A172 (cell line): ENCODE measurements around the gene CNTF. TPM values are rescaled to one million over a fixed set of nuclear protein-coding genes. Genes with fewer than 3 reads are reported as not detected.
A peak's percentile ranks its signal among the peaks of the same experiment; 100 is the strongest.

Source experiments
- DNase-seq: peaks from one replicate; pipeline ENCODE4 v3.0.0-alpha.2; 2015; ENCODE audit warnings: low spot score
- total RNA-seq: library from RNA; depleted of rRNA; stranded (reverse); fragments of >200 nt; shearing (Covaris generic); gene quantifications from 2 replicates; pipeline ENCODE4 v1.2.3, GENCODE V29; 2014

Gene CNTF
- total RNA-seq, 1 experiment from 2014 or later = 0.07 TPM

DNA sequence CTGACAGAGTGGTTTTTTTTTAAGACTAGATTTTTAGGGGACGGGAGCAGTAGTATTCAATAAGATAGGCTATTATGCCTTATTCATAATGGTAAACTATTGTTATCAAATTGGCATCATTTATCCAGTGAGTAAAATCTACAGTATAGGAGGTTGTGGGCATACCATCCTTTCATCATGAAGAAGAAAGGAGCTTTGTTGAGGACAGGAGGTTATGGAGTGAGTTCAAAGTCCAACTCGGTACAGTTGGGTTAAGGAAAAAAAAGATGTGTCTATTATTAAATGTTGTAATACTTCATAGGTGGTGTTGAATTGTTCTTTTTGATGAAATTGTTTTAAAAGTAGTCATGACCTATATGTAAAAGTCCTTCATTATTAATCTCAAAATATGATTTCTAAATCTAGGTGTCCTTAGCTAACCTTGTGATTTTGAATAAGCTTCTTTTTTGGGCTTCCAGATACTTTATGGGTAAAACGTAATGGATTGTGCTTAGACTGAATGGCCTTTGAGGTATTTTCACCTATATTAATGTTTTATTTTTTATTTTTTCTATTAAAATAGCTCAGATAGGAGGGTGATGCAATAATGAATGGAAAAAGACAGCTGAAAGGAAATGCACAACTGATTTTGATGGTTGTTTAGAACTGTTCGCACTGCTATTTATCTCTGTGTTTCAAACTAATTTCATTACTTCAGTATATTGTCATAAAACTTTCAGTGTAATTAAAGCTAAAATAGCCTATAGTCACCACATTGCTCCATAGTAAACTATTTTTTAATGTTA, 15.3 kb upstream of the CNTF start:
- DNase-seq = no peak

DNA sequence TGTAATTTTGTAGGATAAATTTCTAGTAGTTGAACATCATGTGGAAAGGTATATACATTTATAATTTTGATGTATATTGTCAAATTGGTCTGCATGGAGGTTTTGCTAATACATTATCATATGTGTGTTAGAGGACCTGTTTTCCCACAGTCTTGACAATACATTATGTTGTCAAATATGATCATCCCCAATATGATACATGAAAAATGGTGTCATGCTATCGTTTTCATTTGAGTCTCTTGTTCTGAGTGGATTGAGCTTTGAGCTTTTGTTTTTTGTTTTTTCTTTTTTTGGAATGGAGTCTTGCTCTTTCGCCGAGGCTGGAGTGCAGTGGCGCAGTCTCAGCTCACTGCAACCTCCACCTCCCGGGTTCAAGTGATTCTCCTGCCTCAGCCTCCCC, 14.1 kb upstream of the CNTF start:
- DNase-seq = no peak

DNA sequence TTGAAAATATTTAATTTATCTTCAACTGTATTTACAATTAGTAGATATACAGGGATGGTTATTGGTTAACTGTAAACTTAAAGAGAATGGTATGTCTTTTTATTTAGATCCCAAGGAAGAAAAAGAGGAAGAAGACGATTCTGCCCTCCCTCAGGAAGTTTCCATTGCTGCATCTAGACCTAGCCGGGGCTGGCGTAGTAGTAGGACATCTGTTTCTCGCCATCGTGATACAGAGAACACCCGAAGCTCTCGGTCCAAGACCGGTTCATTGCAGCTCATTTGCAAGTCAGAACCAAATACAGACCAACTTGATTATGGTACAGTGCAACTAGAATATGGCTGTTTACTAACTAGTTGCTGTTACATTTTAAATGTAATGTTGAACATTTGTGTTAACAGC, 12.7 kb upstream of the CNTF start:
- no peak for DNase-seq

DNA sequence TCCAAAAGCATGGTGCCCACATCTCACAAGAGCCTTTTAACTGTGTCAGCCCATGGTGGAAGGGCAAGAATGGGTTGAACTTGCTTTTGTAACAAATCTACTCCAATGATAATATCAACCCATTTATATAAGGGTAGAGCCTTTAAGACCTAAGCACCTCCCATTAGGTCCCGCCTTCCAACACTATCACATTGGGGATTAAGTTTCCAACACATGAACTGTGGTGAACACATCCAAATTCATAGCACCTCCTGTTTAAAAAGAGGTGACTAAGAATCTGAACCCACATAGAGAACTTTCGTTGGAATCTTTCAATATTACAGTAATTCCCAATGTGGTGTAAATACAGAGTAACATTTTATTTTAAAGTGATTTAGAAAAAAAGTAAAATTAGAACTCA, 9.2 kb upstream of the CNTF start:
- DNase-seq = no peak

DNA sequence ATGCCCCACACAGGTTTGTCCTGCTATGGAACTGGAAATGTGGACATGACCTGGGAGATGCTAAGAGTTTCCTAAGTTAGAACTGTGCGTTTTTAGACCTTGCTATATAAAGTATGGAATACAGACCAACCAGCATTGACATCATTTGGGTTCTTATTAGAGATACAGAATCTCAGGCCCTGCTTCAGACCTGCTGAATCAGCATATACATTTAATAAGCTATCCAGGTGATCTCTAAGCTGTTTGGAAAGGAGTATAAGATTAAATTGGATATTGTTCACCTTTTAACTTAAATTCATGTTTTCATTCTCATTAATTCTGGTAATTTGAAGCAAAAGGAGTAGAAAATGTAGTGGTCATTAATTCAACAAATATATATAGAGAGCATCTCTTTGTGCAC, 6.9 kb upstream of the CNTF start:
- no peak for DNase-seq

DNA sequence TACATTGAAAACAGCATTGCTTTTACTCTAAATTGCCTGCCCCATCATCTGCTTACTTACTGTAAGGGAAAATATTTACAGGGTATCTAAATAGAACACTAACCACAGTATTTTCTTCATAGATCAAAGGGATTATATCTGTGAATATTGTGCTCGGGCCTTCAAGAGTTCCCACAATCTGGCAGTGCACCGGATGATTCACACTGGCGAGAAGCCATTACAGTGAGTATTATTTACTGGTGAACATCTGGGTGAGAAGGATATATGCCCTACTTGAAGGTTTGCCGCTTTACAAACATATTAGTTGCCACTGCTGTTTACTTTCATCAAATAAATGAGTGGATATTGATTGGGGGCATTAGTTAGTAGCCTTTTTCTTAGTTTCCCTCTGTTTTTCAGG, 5.9 kb upstream of the CNTF start:
- peak; percentile 72 for DNase-seq

DNA sequence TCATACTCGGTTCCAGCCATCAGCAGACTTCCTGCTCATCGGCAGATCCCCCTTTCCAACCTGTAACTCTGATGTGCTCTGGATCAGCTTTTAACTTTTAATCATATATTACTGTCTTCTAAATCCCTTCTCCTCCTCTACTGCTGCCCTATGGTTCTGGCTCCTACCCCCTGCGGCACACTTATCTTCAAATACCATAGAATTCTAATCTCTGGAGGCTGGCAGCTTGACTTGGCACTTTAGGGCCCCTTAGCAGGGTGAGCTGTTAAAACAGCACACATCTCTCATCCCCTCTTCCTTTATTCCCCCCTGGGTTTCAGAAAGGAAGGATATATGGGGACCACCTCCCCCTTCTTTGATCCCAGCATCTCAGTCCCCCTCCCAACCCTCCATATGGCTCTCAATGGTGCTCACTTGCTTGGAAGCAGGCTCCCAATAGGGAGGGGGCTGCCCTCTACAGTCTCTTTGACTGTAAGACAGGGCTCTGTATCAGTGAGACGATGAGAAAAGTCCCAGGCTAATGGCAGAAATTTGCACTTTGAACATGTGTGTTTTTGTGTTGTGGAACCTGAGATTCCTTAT, 4.4 kb upstream of the CNTF start:
- DNase-seq = no peak

DNA sequence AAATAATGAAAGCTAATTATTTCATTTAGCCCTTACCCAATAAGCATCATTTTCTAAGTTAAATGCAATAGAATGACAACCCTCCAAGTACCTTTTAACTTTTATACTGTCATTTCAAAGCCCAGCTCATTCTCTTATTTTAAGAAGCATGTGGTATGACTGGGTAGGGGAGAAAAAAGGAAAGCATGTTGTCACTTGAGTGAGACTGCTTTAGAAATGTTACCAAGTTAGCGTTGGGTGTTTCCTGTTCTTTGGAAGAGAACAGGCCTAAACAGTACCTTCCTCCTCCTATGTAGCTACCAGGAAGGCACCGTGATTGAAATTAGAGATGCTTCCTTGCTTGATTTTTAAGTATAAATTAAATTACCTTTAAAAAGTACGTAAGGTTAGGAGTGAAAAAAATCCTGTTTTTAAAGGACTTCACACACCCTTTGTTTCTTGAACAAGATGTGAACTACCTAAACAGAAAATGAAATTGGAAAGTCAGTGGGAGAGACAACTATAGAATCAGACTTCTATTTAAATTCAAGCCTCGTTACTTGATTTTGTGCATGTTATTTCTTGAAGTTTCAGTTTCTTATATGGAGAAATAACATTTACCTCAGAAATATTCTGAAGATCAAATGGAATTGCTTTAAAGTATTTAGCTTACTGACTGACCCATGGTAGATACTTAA, 741 bp upstream of the CNTF start:
- no peak for DNase-seq

DNA sequence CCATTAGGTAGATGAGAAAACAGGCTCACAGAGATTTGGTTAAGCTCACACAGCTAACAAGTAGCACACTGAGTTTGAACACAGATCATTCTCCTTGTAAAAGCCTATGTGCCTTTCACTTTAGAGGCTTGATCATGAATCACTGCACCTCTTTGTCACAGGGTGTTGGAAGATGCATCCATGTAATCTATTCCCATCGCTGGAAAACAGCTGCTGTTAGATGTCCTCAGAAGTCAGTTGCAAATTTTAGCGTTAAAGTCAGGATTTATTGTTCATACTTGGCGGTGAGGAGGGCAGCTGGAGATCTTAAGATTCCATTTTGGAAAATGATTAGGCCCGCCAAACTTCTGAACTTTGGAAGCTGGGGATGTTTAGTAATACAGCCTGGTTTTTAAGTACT, 2.6 kb downstream of the CNTF start:
- no peak for DNase-seq

DNA sequence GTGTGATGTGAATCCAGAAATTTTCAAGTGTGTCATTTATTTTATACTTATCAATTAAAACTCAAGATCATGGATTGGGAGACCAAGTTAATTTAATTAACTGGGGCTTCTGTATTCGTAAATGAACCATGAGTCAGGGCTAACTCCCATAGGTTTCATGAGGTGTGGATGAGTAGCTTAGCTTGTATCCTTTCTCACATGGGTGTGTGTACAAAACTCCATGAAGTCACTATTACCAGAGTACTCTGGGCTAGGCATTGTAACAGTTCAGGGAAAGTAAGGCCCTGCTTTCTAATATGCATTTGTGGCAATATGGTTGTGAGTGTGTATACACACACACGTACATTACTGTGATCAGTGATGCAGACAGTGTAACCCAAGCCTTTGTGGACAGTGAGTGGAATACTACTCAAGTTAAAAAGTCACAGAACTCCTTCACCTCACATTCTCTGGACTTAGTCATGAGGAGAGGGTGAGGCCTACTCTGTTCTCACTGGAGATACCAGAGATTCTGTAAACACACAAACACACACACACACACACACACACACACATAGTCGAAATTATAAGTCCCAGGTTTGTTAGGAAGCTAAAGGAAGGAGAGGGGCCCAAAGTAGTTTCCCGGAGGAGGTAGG, 3.5 kb downstream of the CNTF start:
- no peak for DNase-seq

DNA sequence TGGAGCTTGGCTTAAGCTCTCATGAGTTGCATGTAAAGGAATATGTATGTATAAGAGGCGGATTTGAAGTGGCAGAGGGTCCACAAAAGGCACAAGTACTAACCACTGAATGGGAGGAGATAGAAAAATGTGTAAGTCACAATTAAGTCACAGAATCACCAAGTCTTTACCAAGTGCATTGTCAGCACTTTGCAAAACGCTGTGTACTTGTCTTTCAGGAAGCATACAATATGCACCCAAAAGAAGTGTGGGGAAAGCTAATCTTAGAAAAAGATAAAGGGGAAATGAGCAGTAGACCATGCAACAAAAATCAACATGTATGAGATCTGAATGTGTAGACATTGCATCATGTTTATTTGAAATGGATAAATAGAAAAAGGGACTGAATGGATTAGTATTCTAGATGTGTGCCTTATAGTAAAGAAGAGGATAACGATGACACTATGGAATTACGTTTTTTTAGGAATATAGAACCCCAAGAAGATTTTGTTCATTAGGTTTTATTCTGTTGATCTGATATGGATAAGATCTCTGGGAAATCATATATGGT, 4.5 kb downstream of the CNTF start:
- DNase-seq = no peak

DNA sequence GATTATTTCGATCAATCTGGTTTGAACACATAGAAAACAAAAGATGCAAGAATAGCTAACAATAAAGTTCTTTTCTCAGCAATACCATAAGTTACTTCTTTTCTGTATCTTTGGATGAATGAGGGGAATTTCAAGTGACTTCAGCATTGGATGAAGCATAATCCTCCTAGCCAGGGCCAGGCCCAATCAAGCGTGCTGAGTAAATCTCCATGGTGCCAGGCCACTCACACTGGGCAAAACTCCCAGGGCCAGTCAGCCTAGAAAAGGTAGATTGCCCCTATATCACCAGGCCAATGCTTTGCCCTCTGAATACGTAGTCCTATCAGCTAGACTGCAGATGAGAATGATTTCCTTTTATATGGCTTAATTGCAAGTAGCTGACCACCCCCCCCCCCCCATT, 6.0 kb downstream of the CNTF start:
- no peak for DNase-seq

DNA sequence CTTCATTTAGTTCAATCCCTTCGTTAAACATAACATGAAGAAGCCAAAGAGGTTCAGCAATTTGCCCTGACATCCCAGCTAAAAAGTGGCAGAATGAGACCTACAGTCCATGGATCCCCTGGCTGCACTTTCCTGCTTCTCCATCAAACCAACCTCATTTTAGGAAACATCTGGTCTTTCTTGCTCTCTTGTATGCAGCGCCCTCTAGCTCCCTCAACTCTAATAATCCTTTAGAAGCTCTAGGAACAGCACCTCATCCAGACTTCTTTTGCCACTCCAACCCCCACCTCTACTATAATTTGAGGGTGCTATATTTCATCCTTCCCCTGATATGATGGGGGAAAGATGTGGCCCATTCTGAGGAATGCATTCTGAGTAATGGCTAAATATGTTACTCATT, 7.4 kb downstream of the CNTF start:
- DNase-seq = peak; percentile 23

DNA sequence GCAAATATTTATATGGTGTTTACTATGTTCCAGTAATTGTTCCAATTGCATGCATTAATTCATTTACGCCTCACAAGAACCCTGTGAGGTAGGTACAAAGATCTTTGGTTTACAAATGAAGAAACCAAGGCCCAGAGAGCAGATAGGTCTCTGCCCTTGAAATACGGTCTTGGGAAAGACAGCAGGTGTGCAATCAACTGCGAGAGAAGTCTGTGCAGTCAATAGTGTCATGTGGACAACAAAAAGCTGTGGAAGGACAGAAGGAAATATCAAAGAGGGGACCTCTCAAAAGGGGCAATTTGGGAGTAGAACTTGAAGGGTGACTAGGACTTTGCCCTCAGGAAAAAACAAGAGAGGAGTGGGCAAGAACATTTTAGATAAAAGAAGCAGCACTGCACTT, 8.9 kb downstream of the CNTF start:
- no peak for DNase-seq

DNA sequence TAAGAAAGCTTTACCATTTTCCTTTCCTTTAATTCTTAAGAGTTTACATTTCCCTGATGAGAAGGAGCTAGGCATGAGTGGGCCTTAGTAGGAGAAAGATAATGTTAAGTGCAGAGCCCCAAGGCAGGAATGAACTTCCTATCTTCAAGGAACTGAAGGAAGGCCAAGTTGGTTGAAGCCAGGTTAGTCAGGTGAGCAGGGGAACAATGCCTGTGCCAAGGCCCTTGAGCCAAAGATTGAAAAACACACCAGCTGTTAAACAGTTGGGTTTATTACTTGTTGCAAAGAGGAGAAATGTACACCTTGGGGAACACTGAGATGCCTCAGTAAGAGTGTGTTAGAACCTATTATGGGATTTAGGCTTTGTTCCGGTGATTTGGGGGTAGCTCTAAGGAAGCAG, 10.0 kb downstream of the CNTF start:
- DNase-seq = no peak

DNA sequence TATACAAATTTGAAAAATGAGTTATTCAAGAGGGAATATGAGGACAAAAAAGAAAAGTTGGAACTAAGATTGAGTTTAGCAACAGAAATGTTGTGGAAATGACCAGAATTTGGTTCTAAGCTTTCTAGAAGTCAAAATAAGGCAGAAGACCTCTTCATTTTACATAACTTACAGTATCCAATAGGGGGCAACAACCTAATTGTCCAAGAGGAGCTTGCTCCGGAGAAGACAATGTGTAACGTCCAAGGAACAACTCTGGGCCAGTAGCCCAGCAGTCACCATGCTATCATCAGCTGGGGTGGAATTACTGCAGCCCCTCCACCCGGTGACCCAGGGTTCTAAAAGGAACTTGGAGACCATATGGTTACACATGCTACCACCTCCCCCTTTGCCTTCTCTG, 14.1 kb downstream of the CNTF start:
- no peak for DNase-seq

DNA sequence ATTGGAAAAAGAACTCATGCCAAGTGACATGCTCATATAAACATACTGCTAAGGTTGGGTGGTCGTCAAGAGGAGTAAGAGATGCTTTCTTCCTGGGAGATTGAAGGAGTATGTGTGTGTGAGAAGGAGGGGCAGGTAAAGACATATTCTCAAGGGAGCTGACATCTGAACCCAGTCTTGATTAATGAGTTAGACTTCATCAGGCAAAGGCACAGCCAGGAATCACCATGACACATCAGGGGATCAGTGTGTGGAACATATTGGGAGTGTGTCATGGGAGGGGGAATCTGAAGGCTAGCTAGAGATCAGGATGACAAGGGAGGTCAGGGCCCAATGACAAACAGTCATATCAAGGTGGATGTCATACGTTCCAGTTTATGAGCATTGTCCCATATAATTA, 14.9 kb downstream of the CNTF start:
- no peak for DNase-seq

DNA sequence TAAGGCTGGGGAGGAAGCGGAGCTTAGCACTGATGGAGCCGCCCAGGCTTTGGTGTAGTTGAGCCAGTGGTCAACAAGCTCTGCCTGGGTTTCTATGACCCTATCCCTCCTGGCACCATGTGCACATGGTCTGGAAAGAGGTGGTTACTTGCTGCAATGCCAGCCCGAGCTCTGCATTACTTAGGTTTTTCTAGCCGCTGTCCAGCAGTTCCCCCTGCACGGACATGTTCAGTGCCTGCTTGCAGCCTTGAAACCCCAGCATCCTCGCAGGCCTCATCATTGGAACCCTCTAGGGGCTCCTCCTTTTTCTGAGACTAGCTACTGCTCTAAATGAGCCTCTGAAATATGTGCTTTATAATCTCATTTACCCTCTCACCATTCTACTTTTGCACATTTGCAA, 16.6 kb downstream of the CNTF start:
- no peak for DNase-seq

DNA sequence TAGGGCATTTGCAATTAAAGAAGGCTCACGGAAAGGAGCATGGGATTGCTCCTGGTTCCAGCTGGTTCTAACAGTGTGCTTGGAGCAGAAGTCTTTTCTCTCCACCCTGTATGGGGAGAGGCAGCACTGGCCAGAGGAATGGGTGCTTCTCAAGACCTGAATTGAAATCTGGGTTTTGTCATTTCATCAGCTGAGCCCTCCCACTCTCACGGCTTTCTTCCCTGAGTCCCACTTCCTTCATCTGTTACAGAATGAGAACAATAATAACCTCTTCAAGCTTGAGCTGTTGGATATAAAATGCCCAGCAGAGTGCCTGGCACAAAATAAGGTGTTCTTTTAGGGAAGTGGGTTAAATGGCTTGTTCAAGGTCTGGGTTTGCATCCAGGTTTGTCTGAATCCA, 17.2 kb downstream of the CNTF start:
- DNase-seq = no peak

DNA sequence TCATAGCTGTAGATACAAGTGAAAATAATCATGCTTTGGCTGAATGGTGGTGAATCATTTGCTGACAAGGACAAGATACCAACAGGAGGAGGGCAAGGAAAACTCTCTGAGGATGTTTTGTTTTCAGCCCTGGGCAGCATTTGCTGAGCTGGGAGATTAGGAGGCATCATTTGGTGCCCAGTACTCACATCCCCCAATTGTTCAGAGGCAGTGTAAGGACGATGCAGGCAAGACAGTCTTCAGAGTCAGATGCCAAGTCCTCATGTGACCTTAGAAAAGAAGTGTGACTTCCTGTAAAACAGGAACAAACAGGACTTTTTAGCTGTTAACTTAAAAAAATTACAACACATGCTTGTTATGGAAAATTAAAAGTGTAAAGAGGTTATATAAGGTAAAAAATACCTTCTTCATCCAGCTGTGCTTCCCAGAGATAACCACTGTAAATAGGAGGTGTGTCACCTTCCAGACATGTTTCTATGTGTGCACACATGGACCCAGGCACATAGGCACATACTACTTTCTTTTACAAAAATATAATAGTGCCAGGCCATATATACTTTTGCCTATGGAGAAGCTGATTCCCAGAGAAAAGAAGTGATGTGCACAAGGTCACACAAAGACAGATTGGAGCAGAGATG, 18.0 kb downstream of the CNTF start:
- DNase-seq = no peak

DNA sequence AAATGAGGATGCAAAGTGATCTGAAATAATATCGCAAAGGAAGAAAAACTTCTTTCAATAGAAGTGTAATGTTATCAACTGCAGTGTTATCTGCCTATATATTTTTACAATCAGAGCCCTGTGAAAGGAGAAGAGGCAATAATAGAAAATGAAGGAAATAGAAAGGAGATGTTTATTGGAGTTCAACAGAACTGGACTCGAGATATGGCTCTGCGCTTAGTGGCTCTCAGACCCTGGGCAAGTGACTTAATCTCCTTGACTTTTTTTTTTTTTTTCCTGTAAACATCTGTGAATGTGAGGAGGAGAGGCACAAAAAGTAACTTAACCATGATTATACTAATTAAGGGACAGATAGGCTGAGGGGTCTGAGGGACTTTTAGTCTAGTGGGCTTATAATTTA, 18.9 kb downstream of the CNTF start:
- DNase-seq = no peak
